GM12891 (cell line): Measurements from ENCODE around the gene NRXN2.

ENCODE experiments used
- PAX5 ChIP-seq: IDR thresholded peaks from 2 replicates; pipeline ENCODE4 v1.6.1; 2011; ENCODE audit warnings: low read length, moderate library complexity, mild to moderate bottlenecking; ENCODE audit not compliant: insufficient read depth, severe bottlenecking
- POLR2A ChIP-seq: IDR thresholded peaks from 2 replicates; pipeline ENCODE4 v1.6.1; 2011; ENCODE audit warnings: low read depth, low read length, control low read depth
- POLR2AphosphoS5 ChIP-seq: IDR thresholded peaks from 2 replicates; pipeline ENCODE4 v1.6.1; 2011; ENCODE audit warnings: low read depth, low read length, control low read depth
- SPI1 ChIP-seq: IDR thresholded peaks from 2 replicates; pipeline ENCODE4 v1.6.1; 2011; ENCODE audit warnings: low read depth, low read length, control low read depth

DNA sequence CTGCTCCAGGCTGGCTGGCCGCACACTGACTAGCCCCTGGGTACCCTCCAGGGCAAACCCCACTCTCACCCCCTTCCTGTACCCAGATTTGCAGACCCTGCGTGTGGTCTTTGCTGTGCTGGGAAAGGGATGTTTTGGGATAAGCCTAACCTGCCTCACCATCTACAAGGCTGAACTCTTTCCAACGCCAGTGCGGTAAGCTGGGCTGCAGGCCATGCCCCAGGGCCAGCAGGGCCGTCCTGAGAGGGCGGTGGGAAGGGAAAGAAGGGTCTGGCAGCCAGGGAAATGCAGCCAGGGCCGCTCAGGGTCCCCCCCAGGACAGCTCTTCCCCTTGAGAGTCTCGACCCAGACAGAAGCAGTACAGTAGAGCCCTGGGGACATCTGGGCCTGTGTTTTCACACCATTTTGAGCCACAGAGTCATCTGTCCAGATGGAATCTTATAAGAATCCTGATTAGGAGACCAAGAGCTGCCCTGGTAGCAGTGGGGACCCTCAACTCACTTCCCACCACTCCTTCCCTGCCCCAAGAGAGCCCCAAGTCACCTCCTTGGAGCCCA lies 154.3 kb downstream of the NRXN2 start:
- TF ChIP-seq POLR2A = no peak
- no peak for TF ChIP-seq SPI1
- TF ChIP-seq POLR2AphosphoS5 = no peak
- TF ChIP-seq PAX5 = no peak
